VCaP (cell line): ENCODE measurements around the gene GBP3.
"Not testable (repeated sequence)": the region's sequence is repeated elsewhere in the genome, so short reads cannot be mapped to it uniquely, and the experiment has no call there.

Experiments
- H3K27ac ChIP-seq: fragments of 450-650 bp; 2 replicates; pipeline ENCODE4 v1.5.1; 2017
- TF ChIP-seq, protein P1 (sequence below): fragments of 450-650 bp; conservative IDR thresholded peaks from 2 replicates; pipeline ENCODE4 v1.5.1; 2017; ENCODE audit warnings: mild to moderate bottlenecking, moderate library complexity

GBP3 gene

GRCh38 chr1:89035080-89035479 lies 12.4 kb upstream of the GBP3 start:
- H3K27ac ChIP-seq = no peak overlapping the region
- TF ChIP-seq, protein P1, sequence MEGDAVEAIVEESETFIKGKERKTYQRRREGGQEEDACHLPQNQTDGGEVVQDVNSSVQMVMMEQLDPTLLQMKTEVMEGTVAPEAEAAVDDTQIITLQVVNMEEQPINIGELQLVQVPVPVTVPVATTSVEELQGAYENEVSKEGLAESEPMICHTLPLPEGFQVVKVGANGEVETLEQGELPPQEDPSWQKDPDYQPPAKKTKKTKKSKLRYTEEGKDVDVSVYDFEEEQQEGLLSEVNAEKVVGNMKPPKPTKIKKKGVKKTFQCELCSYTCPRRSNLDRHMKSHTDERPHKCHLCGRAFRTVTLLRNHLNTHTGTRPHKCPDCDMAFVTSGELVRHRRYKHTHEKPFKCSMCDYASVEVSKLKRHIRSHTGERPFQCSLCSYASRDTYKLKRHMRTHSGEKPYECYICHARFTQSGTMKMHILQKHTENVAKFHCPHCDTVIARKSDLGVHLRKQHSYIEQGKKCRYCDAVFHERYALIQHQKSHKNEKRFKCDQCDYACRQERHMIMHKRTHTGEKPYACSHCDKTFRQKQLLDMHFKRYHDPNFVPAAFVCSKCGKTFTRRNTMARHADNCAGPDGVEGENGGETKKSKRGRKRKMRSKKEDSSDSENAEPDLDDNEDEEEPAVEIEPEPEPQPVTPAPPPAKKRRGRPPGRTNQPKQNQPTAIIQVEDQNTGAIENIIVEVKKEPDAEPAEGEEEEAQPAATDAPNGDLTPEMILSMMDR = no peak

DNA sequence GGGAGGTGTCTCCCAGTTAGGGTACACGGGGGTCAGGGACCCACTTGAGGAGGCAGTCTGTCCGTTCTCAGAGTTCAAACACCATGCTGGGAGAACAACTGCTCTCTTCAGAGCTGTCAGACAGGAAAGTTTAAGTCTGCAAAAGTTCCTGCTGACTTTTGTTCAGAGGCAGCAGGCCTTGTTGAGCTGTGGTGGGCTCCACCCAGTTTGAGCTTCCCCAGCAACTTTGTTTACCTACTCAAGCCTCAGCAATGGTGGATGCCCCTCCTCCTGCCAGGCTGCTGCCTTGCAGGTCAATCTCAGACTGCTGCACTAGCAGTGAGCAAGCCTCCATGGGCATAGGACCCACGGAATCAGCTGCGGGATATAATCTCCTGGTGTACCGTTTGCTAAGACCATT lies 11.3 kb upstream of the GBP3 start:
- H3K27ac ChIP-seq = not testable (repeated sequence)

DNA sequence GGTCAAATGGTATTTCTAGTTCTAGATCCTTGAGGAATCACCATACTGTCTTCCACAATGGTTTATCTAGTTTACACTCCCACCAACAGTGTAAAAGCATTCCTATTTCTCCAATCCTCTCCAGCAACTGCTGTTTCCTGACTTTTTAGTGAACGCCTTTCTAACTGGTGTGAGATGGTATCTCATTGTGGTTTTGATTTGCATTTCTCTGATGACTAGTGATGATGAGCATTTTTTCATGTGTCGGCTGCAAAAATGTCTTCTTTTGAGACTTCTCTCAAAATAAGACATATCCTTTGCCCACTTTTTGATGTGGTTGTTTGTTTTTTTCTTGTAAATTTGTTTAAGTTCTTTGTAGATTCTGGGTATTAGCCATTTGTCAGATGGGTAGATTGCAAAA lies 6.4 kb upstream of the GBP3 start:
- not testable (repeated sequence) for H3K27ac ChIP-seq

DNA sequence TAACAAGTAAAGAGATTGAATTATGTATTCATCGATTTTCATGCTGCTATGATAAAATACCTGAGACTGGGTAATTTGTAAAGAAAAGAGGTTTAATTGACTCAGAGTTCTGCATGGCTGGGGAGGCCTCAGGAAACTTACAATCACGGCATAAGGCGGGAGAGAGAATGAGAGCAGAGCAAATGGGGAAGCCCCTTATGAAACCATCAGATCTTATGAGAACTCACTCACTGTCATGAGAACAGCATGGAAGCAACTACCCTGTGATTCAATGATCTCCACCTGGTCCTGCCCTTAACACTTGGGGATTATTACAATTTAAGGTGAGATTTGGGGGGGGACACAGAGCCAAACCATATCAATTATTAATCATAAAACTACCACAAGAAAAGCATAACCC lies 3.3 kb upstream of the GBP3 start:
- TF ChIP-seq, protein P1 = no peak
- H3K27ac ChIP-seq = no peak overlapping the region

DNA sequence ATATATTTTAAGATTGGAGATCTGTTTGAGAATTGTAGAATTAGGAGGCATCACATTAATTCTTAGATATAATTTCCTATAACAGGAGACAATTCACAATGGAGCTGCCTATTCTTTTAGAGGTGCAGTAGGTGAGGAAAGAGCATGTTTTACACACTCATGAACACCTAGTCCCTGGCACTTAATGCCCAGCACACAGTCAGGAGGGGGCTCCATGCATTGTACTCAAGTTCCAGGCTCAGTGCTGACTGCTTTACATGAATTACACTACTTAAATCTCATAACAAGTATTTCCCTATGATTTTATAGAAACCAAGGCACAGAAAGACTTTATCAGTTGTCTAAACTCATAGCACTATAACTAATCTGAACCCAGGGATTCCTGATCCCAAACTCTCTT lies 360 bp upstream of the GBP3 start:
- no peak overlapping the region for H3K27ac ChIP-seq
- TF ChIP-seq, protein P1 = no peak

DNA sequence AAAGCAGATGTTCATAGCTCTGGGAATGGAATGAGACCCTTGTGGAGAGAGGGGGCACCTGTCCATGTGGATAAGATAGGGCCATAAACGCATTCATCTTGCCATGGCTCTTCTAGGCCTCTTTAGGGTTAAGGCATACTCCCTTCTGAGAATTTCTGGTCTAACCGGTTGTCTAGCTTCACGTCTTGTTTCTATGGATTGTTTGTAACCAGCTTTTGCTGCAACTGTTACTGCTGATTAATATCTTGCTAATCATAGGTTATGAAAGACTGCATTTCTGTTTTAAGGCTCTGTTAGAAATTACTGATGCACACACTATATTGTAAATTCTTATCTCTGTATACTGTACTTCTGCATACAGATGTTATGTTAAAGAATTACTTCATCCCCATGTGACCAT lies 4.3 kb downstream of the GBP3 start:
- H3K27ac ChIP-seq = peak overlapping the region; percentile 29; the same call in 1 of the 2 replicates

DNA sequence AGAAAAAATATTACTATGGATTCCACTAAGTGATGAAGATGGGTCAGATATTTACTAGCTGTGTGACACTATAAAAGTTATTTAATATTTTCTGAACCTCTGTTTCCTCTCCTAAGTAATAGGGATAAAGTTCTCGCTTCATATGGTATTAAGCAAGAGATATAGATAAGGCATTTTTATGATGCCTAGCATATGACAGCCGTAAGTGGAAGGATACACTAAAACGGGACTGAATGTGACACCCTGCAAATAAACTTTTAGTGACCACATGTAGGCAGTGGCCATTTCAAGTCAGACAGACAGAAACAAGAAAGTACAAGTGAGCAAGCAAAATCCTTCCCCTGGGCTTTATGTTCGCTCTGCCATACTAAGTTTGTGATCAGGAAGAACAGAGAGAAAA lies 14.2 kb downstream of the GBP3 start:
- TF ChIP-seq, protein P1 = no peak
- H3K27ac ChIP-seq = no peak overlapping the region

GRCh38 chr1:89005286-89006151 lies 17.1 kb downstream of the GBP3 start:
- H3K27ac ChIP-seq = no peak overlapping the region
- TF ChIP-seq, protein P1 = no peak

DNA sequence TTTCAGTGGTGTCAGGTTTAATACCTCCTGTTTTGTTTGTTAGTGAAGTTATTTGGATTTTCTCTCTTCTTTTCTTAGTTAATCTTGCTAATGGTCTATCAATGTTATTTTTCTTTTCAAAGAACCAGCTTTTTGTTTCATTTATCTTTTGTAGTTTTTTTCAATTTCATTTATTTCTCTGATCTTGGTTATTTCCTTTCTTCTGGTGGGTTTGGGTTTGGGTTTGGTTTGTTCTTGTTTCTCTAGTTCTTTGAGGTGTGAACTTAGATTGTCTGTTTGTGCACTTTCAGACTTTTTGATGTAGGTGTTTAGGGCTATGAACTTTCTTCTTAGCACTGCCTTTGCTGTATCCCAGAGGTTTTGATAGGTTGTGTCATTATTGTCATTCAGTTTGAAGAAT lies 20.5 kb downstream of the GBP3 start:
- H3K27ac ChIP-seq = not testable (repeated sequence)

GRCh38 chr1:89001510-89001909 lies 21.2 kb downstream of the GBP3 start:
- H3K27ac ChIP-seq = no peak overlapping the region
- TF ChIP-seq, protein P1 = no peak
